Suprapubic skin (tissue), 4 donors: ENCODE measurements around the gene NACAD.

Source experiments
- POLR2A ChIP-seq, 2 donors: fragments of 450-650 bp; IDR thresholded peaks; one replicate each; pipeline ENCODE4 v1.6.1; 2017; ENCODE audit warnings: antibody characterized with exemption in 2 of 2, mild to moderate bottlenecking in 2 of 2, moderate library complexity in 2 of 2
- POLR2AphosphoS5 ChIP-seq, 3 donors: sonication (generic); formaldehyde crosslinking; IDR thresholded peaks; one replicate each; pipeline ENCODE4 v1.6.1; 2017; ENCODE audit warnings: antibody characterized with exemption in 3 of 3
- TF ChIP-seq, protein P1 (sequence below), 2 donors: fragments of 200-600 bp in 1 of 2; fragments of 450-650 bp in 1 of 2; sonication (generic) in 1 of 2; IDR thresholded peaks; one replicate each; pipeline ENCODE4 v1.5.1; 2016 to 2019; ENCODE audit warnings: antibody characterized with exemption in 2 of 2, mild to moderate bottlenecking in 1 of 2, moderate library complexity in 1 of 2

DNA sequence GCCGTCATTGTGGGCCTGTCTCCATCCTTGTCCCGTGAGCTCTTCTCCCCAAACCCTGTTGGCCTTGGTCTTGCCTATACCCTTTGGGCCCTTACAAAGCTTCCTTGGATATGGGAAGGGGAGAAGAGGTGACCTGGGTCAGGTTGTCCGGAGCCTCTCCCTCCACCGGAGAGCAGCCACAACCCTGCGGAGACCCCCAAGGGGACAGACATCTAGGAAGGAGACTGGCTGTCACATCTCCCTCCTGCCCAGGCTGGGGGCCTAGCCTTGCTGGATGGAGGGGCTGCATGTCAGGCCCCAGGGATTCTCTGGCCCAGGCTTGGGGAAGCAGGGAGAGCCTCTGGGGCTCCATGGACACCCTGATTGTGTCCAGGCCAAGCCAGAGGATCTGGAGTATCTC is 11.8 kb downstream of the NACAD start:
- TF ChIP-seq POLR2A (IDR thresholded peaks at IDR 0.05) (no peak), POLR2AphosphoS5 (IDR thresholded peaks at IDR 0.05) (no peak)
- TF ChIP-seq, protein P1, sequence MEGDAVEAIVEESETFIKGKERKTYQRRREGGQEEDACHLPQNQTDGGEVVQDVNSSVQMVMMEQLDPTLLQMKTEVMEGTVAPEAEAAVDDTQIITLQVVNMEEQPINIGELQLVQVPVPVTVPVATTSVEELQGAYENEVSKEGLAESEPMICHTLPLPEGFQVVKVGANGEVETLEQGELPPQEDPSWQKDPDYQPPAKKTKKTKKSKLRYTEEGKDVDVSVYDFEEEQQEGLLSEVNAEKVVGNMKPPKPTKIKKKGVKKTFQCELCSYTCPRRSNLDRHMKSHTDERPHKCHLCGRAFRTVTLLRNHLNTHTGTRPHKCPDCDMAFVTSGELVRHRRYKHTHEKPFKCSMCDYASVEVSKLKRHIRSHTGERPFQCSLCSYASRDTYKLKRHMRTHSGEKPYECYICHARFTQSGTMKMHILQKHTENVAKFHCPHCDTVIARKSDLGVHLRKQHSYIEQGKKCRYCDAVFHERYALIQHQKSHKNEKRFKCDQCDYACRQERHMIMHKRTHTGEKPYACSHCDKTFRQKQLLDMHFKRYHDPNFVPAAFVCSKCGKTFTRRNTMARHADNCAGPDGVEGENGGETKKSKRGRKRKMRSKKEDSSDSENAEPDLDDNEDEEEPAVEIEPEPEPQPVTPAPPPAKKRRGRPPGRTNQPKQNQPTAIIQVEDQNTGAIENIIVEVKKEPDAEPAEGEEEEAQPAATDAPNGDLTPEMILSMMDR (IDR thresholded peaks at IDR 0.05) = no peak
